Smooth muscle cell of the brain vasculature (primary cell): ENCODE results near the gene RASSF8.

Source experiments
- DNase-seq: peaks from one replicate; pipeline ENCODE4 v3.0.0-alpha.2; 2012; ENCODE audit warnings: low read depth, low spot score

Gene RASSF8

GRCh38 chr12:25962932-25963525 is 4.5 kb downstream of the RASSF8 start:
- DNase-seq, result no peak

GRCh38 chr12:25965682-25966081 is 7.2 kb downstream of the RASSF8 start:
- no peak for DNase-seq

- no peak for DNase-seq
Measured at GRCh38 chr12:25970082-25970481, 11.6 kb downstream of the RASSF8 start.

DNA sequence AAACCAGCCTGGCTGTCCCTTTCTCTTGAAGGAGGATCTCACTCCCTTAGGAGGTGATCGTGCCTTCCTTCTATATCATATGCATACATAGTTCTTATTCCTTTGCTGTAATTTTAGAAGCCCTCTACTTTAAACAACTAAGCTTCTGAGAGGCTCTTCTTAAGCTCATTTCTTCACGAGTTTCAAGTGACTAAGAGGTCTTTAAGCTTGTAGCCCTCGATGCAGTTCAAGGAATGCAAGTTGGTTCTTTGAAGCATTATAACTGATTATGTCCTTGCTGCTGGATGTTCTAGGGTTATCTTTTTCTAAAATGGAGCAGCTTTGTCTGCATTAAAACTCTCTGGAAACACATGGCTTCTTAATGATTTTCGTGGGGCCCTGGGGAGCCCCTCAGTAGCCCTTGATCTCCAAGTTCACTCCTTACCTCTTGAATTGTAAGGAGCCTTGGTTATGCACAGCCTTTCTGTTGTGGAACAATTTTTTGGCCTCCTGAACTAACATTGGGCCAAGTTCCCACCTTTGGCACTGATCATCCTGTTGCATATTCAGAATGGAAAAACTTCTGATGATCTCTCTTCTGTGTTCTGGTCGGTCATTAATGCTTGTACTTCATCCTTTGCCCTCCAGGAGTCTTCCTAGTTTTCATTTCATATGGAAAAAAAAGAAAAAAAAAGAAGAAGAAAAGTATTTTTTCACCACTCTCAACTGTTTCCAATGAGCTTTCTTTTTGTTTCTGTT is 12.6 kb downstream of the RASSF8 start:
- DNase-seq, result no peak

- DNase-seq, result no peak
Measured at GRCh38 chr12:25971654-25972041, 13.2 kb downstream of the RASSF8 start.

DNA sequence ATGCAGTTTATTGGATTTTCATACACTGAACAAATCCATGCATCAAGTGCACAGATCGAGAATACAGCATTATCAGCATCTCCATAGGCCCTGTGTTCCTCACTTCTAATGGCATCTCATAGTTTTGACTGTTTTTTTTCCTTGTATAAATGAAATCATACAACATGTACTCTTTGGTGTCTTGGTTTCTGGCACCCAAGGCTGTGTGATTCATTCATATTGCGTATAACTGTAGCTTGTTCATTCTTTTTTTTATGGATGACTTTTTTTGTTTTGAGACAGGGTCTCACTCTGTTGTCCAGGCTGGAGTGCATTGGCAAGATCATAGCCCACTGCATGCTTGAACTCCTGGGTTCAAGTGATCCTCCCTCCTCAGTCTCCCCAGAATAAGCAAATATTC is 14.3 kb downstream of the RASSF8 start:
- no peak for DNase-seq

GRCh38 chr12:25975179-25975578 is 16.7 kb downstream of the RASSF8 start:
- DNase-seq, result no peak

DNA sequence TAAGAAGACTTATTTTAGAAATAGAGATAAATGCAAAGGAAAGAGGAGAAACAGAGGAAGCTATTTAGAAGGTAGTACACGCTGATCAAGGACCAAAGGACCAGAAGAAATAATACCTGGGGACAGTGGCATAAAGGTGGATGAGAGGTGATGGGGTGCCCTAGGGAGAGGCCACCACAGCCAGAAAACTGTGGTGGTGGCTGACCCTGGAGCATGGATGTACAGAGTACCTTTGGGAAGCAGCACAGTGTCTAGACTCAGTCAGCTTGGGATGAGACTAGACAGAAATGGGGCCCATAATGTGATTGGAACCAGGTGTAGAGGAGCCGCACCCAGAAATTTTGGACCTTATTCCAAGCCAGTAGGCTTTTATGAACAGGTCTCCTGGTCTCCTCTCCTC is 17.2 kb downstream of the RASSF8 start:
- no peak for DNase-seq

- DNase-seq, result no peak
Measured at GRCh38 chr12:25976289-25976688, 17.8 kb downstream of the RASSF8 start.

DNA sequence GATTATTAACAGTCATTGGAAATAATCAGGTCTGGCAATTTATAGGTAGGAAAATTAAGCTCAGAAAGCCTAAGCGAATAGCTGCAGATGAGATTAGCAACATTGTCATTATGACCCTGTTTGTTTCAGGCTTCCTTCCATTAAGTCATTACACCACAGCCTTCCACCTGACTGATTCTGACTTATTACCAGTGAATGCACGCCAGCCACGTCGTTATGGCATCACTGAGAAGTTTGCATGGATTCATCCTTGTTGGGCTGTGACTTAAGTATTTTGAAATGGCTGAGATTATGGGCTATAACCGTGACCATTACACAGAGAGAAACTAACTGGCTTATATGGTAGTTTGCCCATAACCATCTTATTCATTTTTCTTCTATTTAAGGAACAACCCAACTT is 18.6 kb downstream of the RASSF8 start:
- DNase-seq, result no peak

DNA sequence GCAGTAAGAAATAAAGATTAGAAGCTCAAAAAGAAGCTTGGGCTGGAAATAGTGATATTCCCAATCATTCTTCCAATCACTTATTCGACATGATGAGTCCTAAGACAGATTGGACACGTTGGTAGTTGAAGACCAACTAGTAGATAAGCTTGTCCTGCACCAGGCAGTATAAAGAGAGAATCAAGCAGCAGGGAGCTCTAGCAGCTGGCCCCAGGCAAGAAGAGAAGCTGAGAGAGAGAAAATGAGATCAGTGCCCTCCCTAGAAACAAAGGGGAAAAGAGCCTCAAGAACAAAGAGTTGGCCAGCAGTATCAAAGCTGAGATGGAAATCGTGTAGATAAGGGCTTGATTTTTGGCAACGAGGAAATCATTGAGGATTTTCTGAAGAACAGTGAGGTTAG is 20.6 kb downstream of the RASSF8 start:
- no peak for DNase-seq

DNA sequence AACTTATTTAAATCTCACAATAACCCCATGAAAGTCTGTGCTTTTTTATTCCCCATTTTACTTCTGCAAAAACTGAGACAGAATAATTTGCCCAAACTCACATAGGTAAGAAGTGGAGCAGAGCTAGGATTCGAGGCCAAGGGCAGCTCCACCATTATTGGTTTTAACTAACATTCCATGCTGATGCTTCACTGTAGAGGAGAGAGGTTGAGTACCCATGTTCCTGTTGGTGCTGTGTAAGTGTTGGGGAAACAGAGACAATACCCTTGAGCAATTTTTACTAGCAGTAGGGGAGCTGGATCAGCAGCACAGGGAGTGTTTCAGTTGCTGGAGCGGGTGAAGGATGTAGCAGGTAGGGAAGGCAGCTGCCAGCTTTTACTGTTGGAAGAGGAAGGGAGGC is 21.1 kb downstream of the RASSF8 start:
- DNase-seq, result no peak

GRCh38 chr12:25980035-25980434 is 21.6 kb downstream of the RASSF8 start:
- DNase-seq, result no peak

DNA sequence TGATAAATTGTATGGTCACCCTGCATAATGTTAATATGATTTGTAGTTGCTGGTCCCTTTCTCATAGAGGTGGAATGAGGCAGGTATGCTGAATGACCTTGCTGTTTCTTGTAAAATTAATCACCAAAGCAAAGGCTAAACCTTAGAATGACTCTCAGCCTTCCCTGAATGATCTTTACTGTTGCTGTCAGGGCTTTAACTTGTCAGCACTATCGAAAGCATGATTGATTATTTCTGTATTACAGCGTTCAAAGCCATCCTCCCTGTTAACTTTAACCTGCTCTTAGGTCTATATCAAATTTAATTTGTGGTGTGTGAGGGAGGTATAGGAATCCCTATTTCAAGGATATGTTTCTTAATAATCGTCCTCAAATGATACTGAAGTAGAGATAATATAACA is 23.1 kb downstream of the RASSF8 start:
- DNase-seq, result no peak

DNA sequence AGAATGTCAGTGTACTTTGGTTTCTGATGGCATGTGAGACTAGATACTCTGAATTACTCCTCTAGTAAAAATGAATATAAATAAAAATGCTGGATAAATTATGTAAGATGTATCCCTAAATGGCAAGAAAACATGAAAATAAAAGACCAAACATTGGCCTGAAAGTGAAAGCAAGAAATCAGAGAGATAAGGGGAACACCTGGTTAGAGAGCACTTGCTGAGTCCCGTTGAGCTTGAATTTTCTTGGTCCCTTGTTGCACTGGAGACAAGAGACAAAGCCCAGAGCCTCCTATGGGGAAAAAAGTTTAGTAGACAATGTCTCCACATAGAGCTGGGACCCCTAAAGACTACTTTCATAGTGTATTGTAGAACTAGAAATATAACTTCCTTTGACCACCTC is 23.9 kb downstream of the RASSF8 start:
- no peak for DNase-seq

DNA sequence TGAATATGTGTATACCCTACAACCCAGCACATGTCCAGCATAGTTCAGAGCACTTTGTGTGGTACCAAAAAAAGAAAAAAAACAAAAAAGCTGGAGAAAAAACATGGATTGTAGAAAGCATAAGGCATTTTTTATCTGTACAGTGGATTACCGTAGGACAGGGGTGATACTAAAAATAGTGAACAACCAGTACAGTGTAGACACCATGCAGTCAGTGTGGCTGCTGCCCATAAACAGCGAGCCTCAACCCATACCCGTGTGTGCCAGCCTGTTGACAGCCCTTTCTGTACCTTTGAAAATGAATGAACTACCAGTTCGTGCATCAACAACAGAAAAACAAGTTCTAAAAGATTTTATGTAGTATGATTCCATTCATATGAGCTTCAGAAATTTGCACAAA is 25.1 kb downstream of the RASSF8 start:
- DNase-seq, result no peak

GRCh38 chr12:25984759-25985158 is 26.3 kb downstream of the RASSF8 start:
- no peak for DNase-seq

GRCh38 chr12:25985316-25986175 is 27.1 kb downstream of the RASSF8 start:
- no peak for DNase-seq

DNA sequence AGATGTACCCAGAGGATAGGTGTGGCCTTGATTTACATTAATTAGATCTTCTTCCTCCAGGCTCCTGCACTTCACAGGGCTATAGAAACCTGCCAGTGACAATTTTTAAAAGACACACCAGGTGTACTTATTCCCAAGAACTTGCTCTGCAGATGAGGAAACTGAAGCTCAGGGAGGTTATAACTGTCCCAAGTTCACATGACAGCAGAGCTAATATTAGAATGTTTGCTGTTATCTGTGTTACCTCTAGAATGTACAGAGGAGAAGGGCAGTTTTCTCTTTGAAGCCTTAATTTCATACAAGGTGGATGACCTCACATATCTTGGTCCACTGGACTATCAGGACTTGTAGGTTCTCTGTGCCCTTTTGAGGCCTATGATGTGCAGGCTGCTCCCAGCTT is 27.7 kb downstream of the RASSF8 start:
- DNase-seq, result no peak

DNA sequence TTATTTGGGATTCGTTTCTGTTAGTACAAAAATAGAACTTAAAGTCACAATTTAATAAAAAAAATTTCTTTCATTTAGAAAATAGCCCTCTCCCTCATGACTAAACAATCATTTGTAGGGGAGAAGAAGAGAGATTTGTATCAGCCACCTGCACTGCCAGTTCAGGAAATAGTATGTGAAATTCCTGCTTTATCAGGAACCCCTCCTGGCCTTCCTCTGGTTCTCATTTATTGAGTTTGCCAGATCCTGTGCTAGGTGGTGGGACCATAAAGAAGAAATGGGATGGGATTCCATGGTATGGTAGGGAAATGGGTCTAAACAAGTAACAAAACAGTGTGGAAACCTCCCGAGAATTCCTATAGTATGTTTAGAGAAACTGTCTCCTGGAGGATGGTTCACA is 30.0 kb downstream of the RASSF8 start:
- DNase-seq, result no peak

- no peak for DNase-seq
Measured at GRCh38 chr12:25990495-25990894, 32.0 kb downstream of the RASSF8 start.

- no peak for DNase-seq
Measured at GRCh38 chr12:25992026-25992782, 33.7 kb downstream of the RASSF8 start.
